Colonic mucosa (tissue), 4 donors: ENCODE measurements around the gene RFC2. TPM values are rescaled to one million over a fixed set of nuclear protein-coding genes. Genes with fewer than 3 reads are reported as not detected.

Experiments used
- DNase-seq: peaks from one replicate; pipeline ENCODE4 v3.0.0-alpha.2; 2020
- H3K27ac ChIP-seq: fragments of 200-600 bp; one replicate; pipeline ENCODE4 v1.8.0; 2021
- H3K27me3 ChIP-seq: fragments of 200-600 bp; one replicate; pipeline ENCODE4 v1.8.0; 2021
- H3K36me3 ChIP-seq: fragments of 200-600 bp; one replicate; pipeline ENCODE4 v1.8.0; 2021
- H3K4me1 ChIP-seq: fragments of 200-600 bp; one replicate; pipeline ENCODE4 v1.8.0; 2021; ENCODE audit warnings: mild to moderate bottlenecking
- H3K4me3 ChIP-seq: fragments of 200-600 bp; one replicate; pipeline ENCODE4 v1.8.0; 2021
- H3K9ac ChIP-seq, 2 donors: one replicate each; pipeline ENCODE4 v1.7.0; 2013; ENCODE audit warnings: control low read depth in 2 of 2, low read depth in 2 of 2, low read length in 2 of 2
- H3K9me3 ChIP-seq: fragments of 200-600 bp; one replicate; pipeline ENCODE4 v1.8.0; 2021
- intact Hi-C: fragments of 100-400 bp; cut with DNase I; formaldehyde crosslinking; loops from one replicate; pipeline ENCODE4 v1.14.1; 2022
- total RNA-seq, 2 donors: library from RNA; stranded (reverse); fragmentation: NEBNext Ultra II Directional in 1 of 2; extraction: Animal tissue kit (Norgen Biotek cat#: 25700) in 1 of 2; gene quantifications; one replicate each; pipeline ENCODE4 v1.2.1, GENCODE V29; 2021
- TF ChIP-seq, protein P1 (sequence below): fragments of 200-600 bp; IDR thresholded peaks from one replicate; pipeline ENCODE4 v1.8.0; 2022; ENCODE audit warnings: antibody characterized with exemption, mild to moderate bottlenecking
- donor health status: healthy.
- donor health status: DM: no; HTN: no; CAD: no.
- donor health status: DM: no; HTN: no; CAD: no.

RFC2 gene
- 10 to 100 TPM; 18.5 to 43.8 TPM for total RNA-seq

- Histone ChIP-seq H3K4me3 (peak within 1 kb of the TSS; percentile 85), H3K36me3 (no peaks in the 10 kb centered on the region), H3K27me3 (no peaks in the 10 kb centered on the region), H3K27ac (peak within 1 kb of the TSS; percentile 99), H3K9ac (peak within 1 kb of the TSS; percentile 85 to 91), H3K4me1 (peaks cover 5% of the 10 kb centered on the region), H3K9me3 (no peaks in the 10 kb centered on the region)
- TF ChIP-seq, protein P1, sequence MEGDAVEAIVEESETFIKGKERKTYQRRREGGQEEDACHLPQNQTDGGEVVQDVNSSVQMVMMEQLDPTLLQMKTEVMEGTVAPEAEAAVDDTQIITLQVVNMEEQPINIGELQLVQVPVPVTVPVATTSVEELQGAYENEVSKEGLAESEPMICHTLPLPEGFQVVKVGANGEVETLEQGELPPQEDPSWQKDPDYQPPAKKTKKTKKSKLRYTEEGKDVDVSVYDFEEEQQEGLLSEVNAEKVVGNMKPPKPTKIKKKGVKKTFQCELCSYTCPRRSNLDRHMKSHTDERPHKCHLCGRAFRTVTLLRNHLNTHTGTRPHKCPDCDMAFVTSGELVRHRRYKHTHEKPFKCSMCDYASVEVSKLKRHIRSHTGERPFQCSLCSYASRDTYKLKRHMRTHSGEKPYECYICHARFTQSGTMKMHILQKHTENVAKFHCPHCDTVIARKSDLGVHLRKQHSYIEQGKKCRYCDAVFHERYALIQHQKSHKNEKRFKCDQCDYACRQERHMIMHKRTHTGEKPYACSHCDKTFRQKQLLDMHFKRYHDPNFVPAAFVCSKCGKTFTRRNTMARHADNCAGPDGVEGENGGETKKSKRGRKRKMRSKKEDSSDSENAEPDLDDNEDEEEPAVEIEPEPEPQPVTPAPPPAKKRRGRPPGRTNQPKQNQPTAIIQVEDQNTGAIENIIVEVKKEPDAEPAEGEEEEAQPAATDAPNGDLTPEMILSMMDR, result no peak
- intact Hi-C loops, result no loop called here
- peak; percentile 98 for DNase-seq
Measured at GRCh38 chr7:74254129-74254857, at the start of gene RFC2. Gene RFC2 (minus strand): TSS chr7:74254399. CDS start chr7:74254383, 16 bp downstream.

DNA sequence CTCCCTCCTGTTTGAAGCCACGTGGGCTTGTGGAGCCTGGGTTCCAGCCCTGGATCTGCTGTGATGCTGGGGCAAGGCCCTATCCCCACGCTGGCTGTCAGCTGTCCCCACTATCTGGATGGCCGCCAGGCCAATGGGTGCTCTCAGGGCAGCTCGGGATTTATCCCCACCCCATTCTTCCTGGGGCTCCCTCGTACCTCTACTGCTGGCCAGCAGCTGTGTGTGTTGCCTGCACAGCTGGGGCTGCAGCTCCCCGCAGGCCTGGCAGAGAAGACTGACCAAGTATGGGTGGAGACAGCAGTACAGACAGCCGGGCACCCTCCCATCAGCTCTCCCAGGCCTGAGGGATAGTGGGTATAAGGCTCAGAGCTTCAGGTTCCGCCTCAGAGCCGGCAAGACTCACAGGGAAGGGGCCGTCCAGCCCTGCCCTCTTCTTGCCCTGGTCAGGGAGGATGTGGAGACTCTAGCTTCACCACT, 48.6 kb upstream of the RFC2 start:
- DNase-seq, result no peak
- Histone ChIP-seq H3K27me3 (no peaks in the 10 kb centered on the region), H3K9ac (no peak overlapping the region), H3K9me3 (no peaks in the 10 kb centered on the region), H3K36me3 (no peaks in the 10 kb centered on the region), H3K27ac (no peak overlapping the region), H3K4me3 (no peak overlapping the region), H3K4me1 (peaks cover 6% of the 10 kb centered on the region)
- intact Hi-C loops, result no loop called here
- TF ChIP-seq, protein P1, result no peak

DNA sequence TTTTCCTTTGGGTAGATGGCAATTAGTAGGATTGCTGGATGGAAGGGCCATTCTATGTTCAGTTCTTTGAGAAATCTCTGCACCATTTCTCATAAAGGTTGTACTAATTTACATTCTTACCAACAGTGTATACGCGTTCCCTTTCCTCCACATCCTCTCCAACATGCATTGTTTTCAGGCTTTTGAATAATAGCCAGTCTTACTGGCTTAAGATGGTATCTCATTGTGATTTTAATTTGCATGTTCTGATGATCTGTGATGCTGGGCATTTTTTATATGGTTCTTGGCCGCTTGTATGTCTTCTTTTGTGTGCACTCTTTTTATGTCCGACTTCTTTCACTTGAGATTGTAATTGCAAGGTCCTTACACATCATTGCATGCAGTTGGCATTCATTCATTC, 46.7 kb upstream of the RFC2 start:
- Histone ChIP-seq H3K4me1 (no peaks in the 10 kb centered on the region), H3K27ac (no peak overlapping the region), H3K9me3 (no peaks in the 10 kb centered on the region), H3K27me3 (no peaks in the 10 kb centered on the region), H3K9ac (no peak overlapping the region), H3K4me3 (no peak overlapping the region), H3K36me3 (no peaks in the 10 kb centered on the region)
- intact Hi-C loops, result no loop called here
- TF ChIP-seq, protein P1, result no peak
- no peak for DNase-seq

DNA sequence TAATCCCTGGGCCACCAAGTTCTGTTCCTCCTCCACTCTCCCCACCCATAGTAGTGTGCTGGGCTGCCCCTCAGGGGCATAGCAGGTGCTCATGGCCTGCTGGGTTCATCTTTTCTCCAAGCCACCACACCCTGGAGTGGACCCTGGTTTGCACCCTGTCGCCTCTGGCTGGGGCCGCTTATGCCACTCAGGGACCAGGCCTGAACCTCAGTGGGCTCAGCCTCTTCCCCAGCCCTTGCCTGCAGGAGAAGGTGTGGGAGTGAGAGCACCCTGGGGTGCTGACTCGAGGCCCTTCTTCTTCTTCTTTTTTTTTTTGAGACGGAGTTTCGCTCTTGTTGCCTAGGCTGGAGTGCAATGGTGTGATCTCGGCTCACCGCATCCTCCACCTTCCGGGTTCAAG, 45.2 kb upstream of the RFC2 start:
- H3K9ac ChIP-seq, result no peak overlapping the region
- DNase-seq, result no peak
- TF ChIP-seq, protein P1, result no peak

DNA sequence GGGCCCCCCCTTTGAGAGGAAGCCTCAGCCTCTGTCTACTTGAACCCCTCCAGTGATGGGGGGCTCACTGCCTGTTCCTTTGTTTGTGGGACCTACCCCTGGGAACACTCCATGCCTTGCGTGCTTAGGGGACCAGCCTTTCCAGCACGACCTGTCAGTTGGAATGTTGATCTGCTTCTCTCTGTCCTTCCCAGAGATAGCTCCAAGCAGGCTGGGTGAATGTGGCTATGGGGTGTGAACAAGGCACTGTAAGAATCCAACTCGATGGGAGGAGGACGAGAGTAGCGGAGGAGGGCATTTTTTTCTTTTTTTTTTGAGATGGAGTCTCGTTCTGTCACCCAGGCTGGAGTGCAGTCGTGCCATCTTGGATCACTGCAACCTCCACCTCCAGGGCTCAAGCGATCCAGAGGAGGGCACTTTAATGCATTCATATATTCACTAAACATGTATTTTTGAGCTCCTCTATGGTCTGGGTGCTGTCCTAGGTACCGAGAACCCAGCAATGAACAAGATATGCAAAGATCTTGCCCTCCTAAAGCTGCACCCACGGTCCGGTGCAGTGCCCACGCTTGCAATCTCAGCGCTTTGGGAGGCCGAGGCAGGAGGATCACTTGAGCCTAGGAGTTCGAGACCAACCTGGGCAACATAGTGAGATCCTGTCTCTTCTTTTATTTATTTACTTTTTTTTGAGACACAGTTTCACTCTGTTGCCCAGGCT, 43.5 kb upstream of the RFC2 start:
- Histone ChIP-seq H3K9me3 (no peaks in the 10 kb centered on the region), H3K27me3 (no peaks in the 10 kb centered on the region), H3K27ac (no peak overlapping the region), H3K9ac (no peak overlapping the region), H3K36me3 (no peaks in the 10 kb centered on the region), H3K4me3 (no peak overlapping the region), H3K4me1 (peaks cover 6% of the 10 kb centered on the region)
- intact Hi-C loops, result loop anchor here (10.0 kb wide), 1 partner anchor 67 kb away; no protein-coding TSS in a partner anchor
- TF ChIP-seq, protein P1, result no peak
- no peak for DNase-seq

More for the DNA sequence above, 45.2 kb upstream of the RFC2 start:
- intact Hi-C loops, result loop anchor here (10.0 kb wide), 1 partner anchor 65 kb away; no protein-coding TSS in a partner anchor
- no peak overlapping the region for H3K27ac ChIP-seq
- H3K9me3 ChIP-seq, result no peaks in the 10 kb centered on the region
- H3K4me3 ChIP-seq, result no peak overlapping the region
- H3K27me3 ChIP-seq, result no peaks in the 10 kb centered on the region
- H3K4me1 ChIP-seq, result no peaks in the 10 kb centered on the region
- H3K36me3 ChIP-seq, result no peaks in the 10 kb centered on the region
